Neural cell (in vitro differentiated cells): ENCODE results near the gene DNAJC15. TPM values are rescaled to one million over a fixed set of nuclear protein-coding genes. Genes with fewer than 3 reads are reported as not detected.

Experiments
- H2AFZ ChIP-seq: fragments of 200-600, 300-800 bp; sonication (generic), shearing (Covaris generic); 2 replicates; pipeline ENCODE4 v1.6.0; 2014; ENCODE audit warnings: low read depth, mild to moderate bottlenecking, antibody characterized with exemption, low read length, moderate library complexity
- H3F3A ChIP-seq: fragments of 200-600 bp; shearing (Covaris generic); 2 replicates; pipeline ENCODE4 v1.6.1; 2016; ENCODE audit warnings: mild to moderate bottlenecking, moderate library complexity, mixed read lengths, antibody characterized with exemption, low read length; ENCODE audit not compliant: insufficient read depth, poor library complexity, severe bottlenecking
- H3K27ac ChIP-seq: fragments of 200-600, 300-800 bp; sonication (generic), shearing (Covaris generic); 2 replicates; pipeline ENCODE4 v1.5.1; 2014; ENCODE audit warnings: mild to moderate bottlenecking, low read length, moderate library complexity
- H3K27me3 ChIP-seq: fragments of 300-800, 200-600 bp; sonication (generic), shearing (Covaris generic); 2 replicates; pipeline ENCODE4 v1.6.0; 2014; ENCODE audit warnings: mild to moderate bottlenecking, low read depth, low read length, moderate library complexity; ENCODE audit not compliant: insufficient read depth
- H3K36me3 ChIP-seq: fragments of 300-800, 200-600 bp; sonication (generic), shearing (Covaris generic); 2 replicates; pipeline ENCODE4 v1.5.1; 2014; ENCODE audit warnings: mild to moderate bottlenecking, antibody characterized with exemption, low read length, moderate library complexity; ENCODE audit not compliant: insufficient read depth
- H3K4me2 ChIP-seq: fragments of 300-800, 200-600 bp; sonication (generic), shearing (Covaris generic); 2 replicates; pipeline ENCODE4 v1.6.0; 2014; ENCODE audit warnings: mild to moderate bottlenecking, low read length
- H3K4me3 ChIP-seq: fragments of 300-800, 200-600 bp; sonication (generic), shearing (Covaris generic); 2 replicates; pipeline ENCODE4 v1.5.1; 2014; ENCODE audit warnings: mild to moderate bottlenecking, low read length, moderate library complexity
- H3K79me2 ChIP-seq: fragments of 200-600 bp; shearing (Covaris generic); replicated peaks from 2 replicates; pipeline ENCODE4 v1.6.0; 2014; ENCODE audit warnings: mild to moderate bottlenecking, low read length, moderate library complexity; ENCODE audit not compliant: insufficient read depth
- H3K9ac ChIP-seq: fragments of 300-800, 200-600 bp; sonication (generic), shearing (Covaris generic); 2 replicates; pipeline ENCODE4 v1.6.1; 2016; ENCODE audit warnings: mild to moderate bottlenecking, low read length, mixed read lengths
- H3K9me2 ChIP-seq: fragments of 200-600 bp; shearing (Covaris generic); 2 replicates; pipeline ENCODE4 v1.6.1; 2016; ENCODE audit warnings: mild to moderate bottlenecking, low read length, mixed read lengths; ENCODE audit not compliant: insufficient read depth
- H3K9me3 ChIP-seq: fragments of 200-600, 300-800 bp; sonication (generic), shearing (Covaris generic); 2 replicates; pipeline ENCODE4 v1.6.1; 2016; ENCODE audit warnings: mild to moderate bottlenecking, mixed run types, low read length, moderate library complexity, mixed read lengths
- H4K20me1 ChIP-seq: fragments of 200-600 bp; shearing (Covaris generic); 2 replicates; pipeline ENCODE4 v1.6.1; 2016; ENCODE audit warnings: mild to moderate bottlenecking, mixed run types; ENCODE audit not compliant: insufficient read depth
- EP300 ChIP-seq: fragments of 450-650 bp; conservative IDR thresholded peaks from 2 replicates; pipeline ENCODE4 v1.6.1; 2014; ENCODE audit warnings: antibody characterized with exemption, mild to moderate bottlenecking, moderate library complexity; ENCODE audit not compliant: poor library complexity, severe bottlenecking
- EZH2 ChIP-seq: fragments of 200-600, 300-800 bp; shearing (Covaris generic), sonication (generic); IDR thresholded peaks from 2 replicates; pipeline ENCODE4 v1.6.1; 2014; ENCODE audit warnings: antibody characterized with exemption, low read length, borderline replicate concordance, mild to moderate bottlenecking; ENCODE audit not compliant: insufficient read depth, poor library complexity, severe bottlenecking
- MXI1 ChIP-seq: fragments of 450-650 bp; conservative IDR thresholded peaks from 2 replicates; pipeline ENCODE4 v1.6.1; 2014; ENCODE audit warnings: antibody characterized with exemption, mild to moderate bottlenecking; ENCODE audit not compliant: poor library complexity, severe bottlenecking
- POLR2AphosphoS5 ChIP-seq: IDR thresholded peaks from 2 replicates; pipeline ENCODE4 v1.6.1; 2012
- RAD21 ChIP-seq: fragments of 450-650 bp; conservative IDR thresholded peaks from 2 replicates; pipeline ENCODE4 v1.6.1; 2014; ENCODE audit warnings: antibody characterized with exemption, mild to moderate bottlenecking, moderate library complexity
- SMC3 ChIP-seq: fragments of 450-650 bp; conservative IDR thresholded peaks from 2 replicates; pipeline ENCODE4 v1.6.1; 2014; ENCODE audit warnings: antibody characterized with exemption, mild to moderate bottlenecking, moderate library complexity; ENCODE audit not compliant: poor library complexity
- TAF1 ChIP-seq: IDR thresholded peaks from 2 replicates; pipeline ENCODE4 v1.6.1; 2012; ENCODE audit warnings: low read depth
- polyA plus RNA-seq: library from polyadenylated mRNA; depleted of rRNA; stranded (reverse); fragments of >200 nt; gene quantifications from 2 replicates; pipeline ENCODE4 v1.2.3, GENCODE V29; 2014
- TF ChIP-seq, protein P1 (sequence below): fragments of 450-650 bp; IDR thresholded peaks from 2 replicates; pipeline ENCODE4 v1.5.1; 2014; ENCODE audit warnings: antibody characterized with exemption, mild to moderate bottlenecking, moderate library complexity; ENCODE audit not compliant: poor library complexity, severe bottlenecking
- TF ChIP-seq, protein P2 (sequence below): IDR thresholded peaks from 2 replicates; pipeline ENCODE4 v1.6.1; 2012; ENCODE audit warnings: borderline replicate concordance

DNAJC15 gene
- polyA plus RNA-seq, 1 donor from 2014 or later: 0.84 TPM

DNA sequence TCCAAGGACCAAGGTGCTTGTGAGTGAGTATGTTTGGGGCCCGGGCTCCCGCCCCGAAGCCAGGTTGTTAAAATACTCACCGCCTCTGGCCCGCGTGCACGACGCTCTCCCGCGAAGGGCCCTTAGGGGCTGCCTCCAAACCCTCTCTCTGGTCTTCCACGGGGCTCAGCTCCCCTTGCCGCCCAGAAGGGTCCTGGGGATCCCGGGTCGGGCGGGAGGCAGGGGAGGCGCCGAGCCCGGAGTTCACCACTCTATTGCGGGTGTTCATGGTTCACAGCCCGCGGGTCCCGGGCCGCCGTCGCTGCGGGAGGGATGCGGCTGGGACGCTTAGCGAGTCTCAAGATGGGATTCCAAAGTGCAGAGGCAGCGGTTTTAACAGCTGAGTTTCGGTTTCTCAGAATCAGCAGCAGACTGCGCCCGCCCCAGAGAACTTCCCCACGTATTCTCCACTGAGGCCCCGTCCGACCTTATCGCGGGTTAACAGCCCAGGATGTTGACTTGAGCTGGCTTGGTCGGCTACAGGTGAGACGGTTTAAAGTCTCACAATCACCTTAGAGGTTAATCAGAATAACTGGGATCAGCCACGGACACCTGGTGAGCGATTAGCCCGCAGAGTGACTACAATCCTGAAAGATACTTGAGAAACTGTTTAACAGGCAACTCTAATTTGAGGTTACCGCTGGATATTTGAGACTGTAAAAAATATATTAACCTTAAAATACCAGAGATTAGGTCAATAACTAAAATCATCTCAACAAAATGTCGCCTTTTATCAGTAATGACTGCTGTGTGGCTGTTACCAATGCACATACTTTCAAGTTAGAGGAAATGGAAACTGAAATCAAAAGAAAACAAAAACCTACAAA lies 31.3 kb upstream of the DNAJC15 start, which contains the start of gene EPSTI1:
EPSTI1 (minus strand) TSS at position 344 of the 866 bp plus-strand sequence; CDS start at position 268, 76 bp downstream.
- no peak for TF ChIP-seq POLR2AphosphoS5
- TF ChIP-seq RAD21: no peak
- TF ChIP-seq MXI1: no peak
- TF ChIP-seq SMC3: no peak
- TF ChIP-seq, protein P1, sequence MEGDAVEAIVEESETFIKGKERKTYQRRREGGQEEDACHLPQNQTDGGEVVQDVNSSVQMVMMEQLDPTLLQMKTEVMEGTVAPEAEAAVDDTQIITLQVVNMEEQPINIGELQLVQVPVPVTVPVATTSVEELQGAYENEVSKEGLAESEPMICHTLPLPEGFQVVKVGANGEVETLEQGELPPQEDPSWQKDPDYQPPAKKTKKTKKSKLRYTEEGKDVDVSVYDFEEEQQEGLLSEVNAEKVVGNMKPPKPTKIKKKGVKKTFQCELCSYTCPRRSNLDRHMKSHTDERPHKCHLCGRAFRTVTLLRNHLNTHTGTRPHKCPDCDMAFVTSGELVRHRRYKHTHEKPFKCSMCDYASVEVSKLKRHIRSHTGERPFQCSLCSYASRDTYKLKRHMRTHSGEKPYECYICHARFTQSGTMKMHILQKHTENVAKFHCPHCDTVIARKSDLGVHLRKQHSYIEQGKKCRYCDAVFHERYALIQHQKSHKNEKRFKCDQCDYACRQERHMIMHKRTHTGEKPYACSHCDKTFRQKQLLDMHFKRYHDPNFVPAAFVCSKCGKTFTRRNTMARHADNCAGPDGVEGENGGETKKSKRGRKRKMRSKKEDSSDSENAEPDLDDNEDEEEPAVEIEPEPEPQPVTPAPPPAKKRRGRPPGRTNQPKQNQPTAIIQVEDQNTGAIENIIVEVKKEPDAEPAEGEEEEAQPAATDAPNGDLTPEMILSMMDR: no peak
- no peak for TF ChIP-seq EP300
- TF ChIP-seq EZH2: no peak
- TF ChIP-seq, protein P2, sequence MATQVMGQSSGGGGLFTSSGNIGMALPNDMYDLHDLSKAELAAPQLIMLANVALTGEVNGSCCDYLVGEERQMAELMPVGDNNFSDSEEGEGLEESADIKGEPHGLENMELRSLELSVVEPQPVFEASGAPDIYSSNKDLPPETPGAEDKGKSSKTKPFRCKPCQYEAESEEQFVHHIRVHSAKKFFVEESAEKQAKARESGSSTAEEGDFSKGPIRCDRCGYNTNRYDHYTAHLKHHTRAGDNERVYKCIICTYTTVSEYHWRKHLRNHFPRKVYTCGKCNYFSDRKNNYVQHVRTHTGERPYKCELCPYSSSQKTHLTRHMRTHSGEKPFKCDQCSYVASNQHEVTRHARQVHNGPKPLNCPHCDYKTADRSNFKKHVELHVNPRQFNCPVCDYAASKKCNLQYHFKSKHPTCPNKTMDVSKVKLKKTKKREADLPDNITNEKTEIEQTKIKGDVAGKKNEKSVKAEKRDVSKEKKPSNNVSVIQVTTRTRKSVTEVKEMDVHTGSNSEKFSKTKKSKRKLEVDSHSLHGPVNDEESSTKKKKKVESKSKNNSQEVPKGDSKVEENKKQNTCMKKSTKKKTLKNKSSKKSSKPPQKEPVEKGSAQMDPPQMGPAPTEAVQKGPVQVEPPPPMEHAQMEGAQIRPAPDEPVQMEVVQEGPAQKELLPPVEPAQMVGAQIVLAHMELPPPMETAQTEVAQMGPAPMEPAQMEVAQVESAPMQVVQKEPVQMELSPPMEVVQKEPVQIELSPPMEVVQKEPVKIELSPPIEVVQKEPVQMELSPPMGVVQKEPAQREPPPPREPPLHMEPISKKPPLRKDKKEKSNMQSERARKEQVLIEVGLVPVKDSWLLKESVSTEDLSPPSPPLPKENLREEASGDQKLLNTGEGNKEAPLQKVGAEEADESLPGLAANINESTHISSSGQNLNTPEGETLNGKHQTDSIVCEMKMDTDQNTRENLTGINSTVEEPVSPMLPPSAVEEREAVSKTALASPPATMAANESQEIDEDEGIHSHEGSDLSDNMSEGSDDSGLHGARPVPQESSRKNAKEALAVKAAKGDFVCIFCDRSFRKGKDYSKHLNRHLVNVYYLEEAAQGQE: no peak
- no peak for TF ChIP-seq TAF1
- no peaks in the 10 kb centered on the region for H3K36me3 ChIP-seq
- no peak within 1 kb of the TSS for H3K4me3 ChIP-seq
- no peak within 1 kb of the TSS for H3K4me2 ChIP-seq
- H3K9me2 ChIP-seq: no peaks in the 10 kb centered on the region
- peaks cover 9% of the 10 kb centered on the region for H3K27me3 ChIP-seq
- H2AFZ ChIP-seq: no peak within 1 kb of the TSS
- H3K9ac ChIP-seq: no peak within 1 kb of the TSS
- no peaks in the 10 kb centered on the region for H3K79me2 ChIP-seq
- no peak within 1 kb of the TSS for H3K27ac ChIP-seq
- H4K20me1 ChIP-seq: no peaks in the 10 kb centered on the region
- no peaks in the 10 kb centered on the region for H3K9me3 ChIP-seq
- H3F3A ChIP-seq: no peaks in the 10 kb centered on the region

- Histone ChIP-seq H3K4me2 (no peak overlapping the region), H3K4me3 (no peak overlapping the region), H3K9me2 (no peaks in the 10 kb centered on the region), H4K20me1 (no peaks in the 10 kb centered on the region), H3K9me3 (no peaks in the 10 kb centered on the region), H2AFZ (no peak overlapping the region), H3F3A (no peaks in the 10 kb centered on the region), H3K36me3 (no peaks in the 10 kb centered on the region), H3K9ac (no peak overlapping the region), H3K27me3 (peaks cover 9% of the 10 kb centered on the region), H3K79me2 (no peaks in the 10 kb centered on the region), H3K27ac (no peak overlapping the region)
- TF ChIP-seq, protein P1: no peak
- TF ChIP-seq MXI1 (no peak), POLR2AphosphoS5 (no peak), RAD21 (no peak), SMC3 (no peak), EP300 (no peak), TAF1 (no peak), EZH2 (no peak)
- TF ChIP-seq, protein P2: no peak
These were observed 30.6 kb upstream of the DNAJC15 start for GRCh38 chr13:42992764-42993122.
